Fibroblast of the aortic adventitia (primary cell): ENCODE measurements around the gene STK24. TPM values are rescaled to one million over a fixed set of nuclear protein-coding genes. Genes with fewer than 3 reads are reported as not detected.
A peak's percentile ranks its signal among the peaks of the same experiment; 100 is the strongest.

Experiments used
- DNase-seq: peaks from one replicate; pipeline ENCODE4 v3.0.0-alpha.2; 2010; ENCODE audit warnings: low read depth
- H3K4me3 ChIP-seq: 2 replicates; pipeline ENCODE4 v1.5.1; 2011; ENCODE audit warnings: low read depth, mild to moderate bottlenecking, control low read depth, low read length, moderate library complexity
- CTCF ChIP-seq: IDR thresholded peaks from 2 replicates; pipeline ENCODE4 v1.5.1; 2011; ENCODE audit warnings: mild to moderate bottlenecking, low read length, control low read depth, inconsistent platforms; ENCODE audit not compliant: insufficient read depth
- total RNA-seq: library from RNA; depleted of rRNA; stranded (reverse); fragments of >200 nt; gene quantifications from 2 replicates; pipeline ENCODE4 v1.2.3, GENCODE V29; 2012; ENCODE audit warnings: low replicate concordance

Gene STK24
- total RNA-seq, 1 donor = 64.0 TPM

DNA sequence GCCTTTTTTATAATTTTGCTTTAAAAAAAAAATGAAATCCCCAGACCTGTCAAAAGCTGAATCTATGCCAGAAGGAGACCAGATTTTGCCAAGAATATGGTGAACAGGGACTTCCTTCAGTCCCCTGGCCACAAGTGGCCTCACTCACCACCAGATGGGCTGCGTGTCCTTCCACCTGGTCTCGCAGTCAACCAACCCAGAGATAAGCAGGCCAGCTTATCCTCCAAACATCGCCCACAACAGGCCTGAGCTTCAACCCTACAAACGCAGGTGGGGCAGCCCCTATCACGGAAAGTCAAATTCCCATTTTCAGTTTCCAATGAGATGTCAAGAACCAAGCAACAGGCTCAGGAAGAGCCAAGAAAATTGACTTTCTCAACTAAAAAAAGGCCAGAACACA, 30.5 kb downstream of the STK24 start:
- TF ChIP-seq CTCF = no peak
- H3K4me3 ChIP-seq = no peak overlapping the region
- DNase-seq = no peak

DNA sequence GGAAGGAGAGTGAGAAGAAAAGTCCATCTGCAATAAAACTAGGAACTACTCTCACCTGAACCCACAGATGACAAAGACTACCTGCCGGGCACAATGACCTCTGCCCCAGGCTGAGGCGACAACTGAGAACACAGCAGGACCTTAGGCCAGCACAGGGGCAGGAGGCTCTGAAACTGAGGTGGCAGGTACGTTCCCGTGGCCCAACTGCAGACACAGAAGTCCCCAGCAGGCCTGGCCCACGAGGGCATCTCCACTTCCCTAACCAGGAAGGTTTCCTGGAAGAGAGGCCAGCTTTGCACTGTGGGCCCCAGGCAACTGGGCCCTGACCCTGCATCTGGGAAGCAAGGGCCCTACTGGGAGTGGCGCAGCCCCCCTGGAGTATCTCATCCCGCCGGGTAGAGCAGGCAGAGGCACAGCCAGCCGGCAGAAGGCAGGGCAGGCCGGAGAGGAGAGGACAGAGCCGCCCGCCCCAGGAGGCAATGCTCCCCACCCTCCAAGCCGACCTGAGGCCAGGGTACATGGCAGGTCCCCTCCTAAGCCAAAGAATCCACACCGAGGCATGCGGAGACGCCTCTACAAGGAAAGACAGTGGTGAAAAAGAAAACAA, 32.7 kb downstream of the STK24 start:
- no peak overlapping the region for H3K4me3 ChIP-seq
- TF ChIP-seq CTCF = no peak
- no peak for DNase-seq

GRCh38 chr13:98543378-98544103, 33.4 kb downstream of the STK24 start:
- no peak for DNase-seq
- no peak overlapping the region for H3K4me3 ChIP-seq
- no peak for TF ChIP-seq CTCF

- no peak overlapping the region for H3K4me3 ChIP-seq
- TF ChIP-seq CTCF = no peak
- no peak for DNase-seq
Measured at GRCh38 chr13:98542568-98543377, 34.1 kb downstream of the STK24 start.

DNA sequence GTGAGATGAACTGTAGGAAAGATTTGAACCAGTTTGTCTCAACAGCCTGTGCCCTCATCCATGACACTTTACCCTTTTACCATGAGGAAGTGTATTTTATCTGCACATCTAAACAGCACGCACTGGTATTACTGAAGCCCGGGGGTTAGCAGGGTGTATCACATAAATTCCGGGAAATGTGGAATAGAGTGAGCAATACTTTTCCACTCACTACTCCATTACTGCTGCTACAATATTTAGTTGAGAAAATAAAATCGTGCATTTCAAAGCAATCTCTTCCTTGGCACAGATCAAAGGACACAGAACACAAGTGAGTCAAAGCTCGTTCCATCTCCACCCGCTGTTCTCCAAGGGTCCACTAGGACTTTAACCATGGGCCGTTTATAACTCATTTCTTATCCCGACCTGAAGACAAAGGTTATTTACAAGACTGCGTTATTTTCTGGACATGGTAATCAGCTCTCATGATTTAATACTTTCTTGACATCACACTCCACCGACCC, 35.2 kb downstream of the STK24 start:
- no peak overlapping the region for H3K4me3 ChIP-seq
- peak; percentile 12 for TF ChIP-seq CTCF
- DNase-seq = peak; percentile 32

DNA sequence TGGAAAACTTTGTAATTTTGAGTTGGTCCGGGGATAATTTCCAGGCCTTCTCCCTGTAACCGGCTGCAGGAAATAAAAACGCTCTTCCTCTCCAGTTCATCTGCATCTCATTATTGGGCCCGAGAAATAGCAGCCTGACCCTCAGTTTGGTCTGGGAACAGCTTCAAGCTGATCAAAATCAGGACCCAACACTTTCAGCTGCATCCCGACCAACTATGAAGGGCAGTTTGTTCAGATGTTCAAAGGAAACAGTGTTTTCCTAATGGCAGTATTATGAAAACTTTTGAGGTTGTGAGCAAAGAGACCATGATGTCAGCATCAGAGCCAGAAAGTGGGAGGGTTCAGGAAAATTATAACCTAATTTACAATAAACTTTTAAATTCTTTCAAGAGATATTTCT, 35.7 kb downstream of the STK24 start:
- H3K4me3 ChIP-seq = no peak overlapping the region
- DNase-seq = peak; percentile 22
- TF ChIP-seq CTCF = no peak
